NCI-H82 (cell line): Measurements from ENCODE around the gene EEF1A1.
"Not testable (repeated sequence)": the region's sequence is repeated elsewhere in the genome, so short reads cannot be mapped to it uniquely, and the experiment has no call there.

Experiments
- DNase-seq: peaks from one replicate; lab custom pipeline; 2025; lab: John Stamatoyannopoulos, UW

Gene EEF1A1

GRCh38 chr6:73520688-73521350 is at the start of gene EEF1A1:
TSS of gene EEF1A1 (minus strand) at chr6:73521032. CDS start at chr6:73520026, 1,006 bp downstream.
- peak; percentile 99 for DNase-seq

GRCh38 chr6:73569121-73569520 is 48.3 kb upstream of the EEF1A1 start:
- no peak for DNase-seq

GRCh38 chr6:73566954-73567591 is 46.2 kb upstream of the EEF1A1 start:
- DNase-seq = no peak

- DNase-seq = not testable (repeated sequence)
These were observed 45.6 kb upstream of the EEF1A1 start for GRCh38 chr6:73566486-73566871.

- no peak for DNase-seq
These were observed 45.1 kb upstream of the EEF1A1 start for GRCh38 chr6:73565767-73566485.

- no peak for DNase-seq
These were observed 43.9 kb upstream of the EEF1A1 start for GRCh38 chr6:73564578-73565345.

GRCh38 chr6:73562558-73562957 is 41.7 kb upstream of the EEF1A1 start:
- no peak for DNase-seq

GRCh38 chr6:73560853-73561407 is 40.1 kb upstream of the EEF1A1 start:
- no peak for DNase-seq

GRCh38 chr6:73560182-73560732 is 39.4 kb upstream of the EEF1A1 start:
- no peak for DNase-seq

GRCh38 chr6:73559399-73559794 is 38.6 kb upstream of the EEF1A1 start:
- not testable (repeated sequence) for DNase-seq

- DNase-seq = no peak
These were observed 38.0 kb upstream of the EEF1A1 start for GRCh38 chr6:73558624-73559398.

- DNase-seq = no peak
These were observed 36.0 kb upstream of the EEF1A1 start for GRCh38 chr6:73556836-73557235.

- DNase-seq = not testable (repeated sequence)
These were observed 34.6 kb upstream of the EEF1A1 start for GRCh38 chr6:73555380-73555949.

- DNase-seq = not testable (repeated sequence)
These were observed 30.3 kb upstream of the EEF1A1 start for GRCh38 chr6:73551115-73551514.

GRCh38 chr6:73548458-73549446 is 27.9 kb upstream of the EEF1A1 start:
- no peak for DNase-seq

- DNase-seq = no peak
These were observed 26.2 kb upstream of the EEF1A1 start for GRCh38 chr6:73547036-73547435.

- DNase-seq = no peak
These were observed 22.1 kb upstream of the EEF1A1 start for GRCh38 chr6:73542891-73543290.

- DNase-seq = not testable (repeated sequence)
These were observed 21.6 kb upstream of the EEF1A1 start for GRCh38 chr6:73542481-73542880.

GRCh38 chr6:73538116-73538779 is 17.4 kb upstream of the EEF1A1 start:
- no peak for DNase-seq
